IPS-18c (cell line): ENCODE data around the gene KCNH3.

Experiments used
- H3K4me3 ChIP-seq: 2 replicates; pipeline ENCODE4 v1.7.0; 2013; ENCODE audit warnings: low read depth, mild to moderate bottlenecking, low read length, moderate library complexity; ENCODE audit not compliant: insufficient read depth
- H3K9me3 ChIP-seq: one replicate; pipeline ENCODE4 v1.6.1; 2013; ENCODE audit warnings: mild to moderate bottlenecking, low read length, moderate library complexity; ENCODE audit not compliant: control insufficient read depth, insufficient read depth

The KCNH3 gene

DNA sequence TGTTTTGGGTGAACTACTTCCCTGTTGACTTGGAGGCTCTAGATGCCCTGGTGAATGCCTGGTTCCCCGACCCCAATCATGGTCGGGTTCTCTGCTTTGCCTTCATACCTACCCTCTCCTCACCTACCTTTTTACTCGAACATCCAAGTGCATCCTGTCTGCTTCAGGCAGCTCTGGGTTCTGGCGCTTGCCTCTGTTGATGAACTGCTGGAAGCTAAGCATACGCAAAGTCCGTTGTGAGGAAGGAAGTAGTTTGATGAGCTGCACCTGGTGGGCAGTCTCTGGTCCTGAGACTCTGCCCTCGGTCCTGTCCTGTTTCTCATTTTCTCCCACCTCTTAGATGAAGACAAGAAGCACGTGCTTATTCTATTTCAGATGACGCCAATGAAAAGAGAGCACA is 13.6 kb downstream of the KCNH3 start:
- Histone ChIP-seq H3K4me3 (no peak overlapping the region), H3K9me3 (no peaks in the 10 kb centered on the region)

- Histone ChIP-seq H3K4me3 (no peak overlapping the region), H3K9me3 (no peaks in the 10 kb centered on the region)
Observed at GRCh38 chr12:49552899-49553298, 14.1 kb downstream of the KCNH3 start.

DNA sequence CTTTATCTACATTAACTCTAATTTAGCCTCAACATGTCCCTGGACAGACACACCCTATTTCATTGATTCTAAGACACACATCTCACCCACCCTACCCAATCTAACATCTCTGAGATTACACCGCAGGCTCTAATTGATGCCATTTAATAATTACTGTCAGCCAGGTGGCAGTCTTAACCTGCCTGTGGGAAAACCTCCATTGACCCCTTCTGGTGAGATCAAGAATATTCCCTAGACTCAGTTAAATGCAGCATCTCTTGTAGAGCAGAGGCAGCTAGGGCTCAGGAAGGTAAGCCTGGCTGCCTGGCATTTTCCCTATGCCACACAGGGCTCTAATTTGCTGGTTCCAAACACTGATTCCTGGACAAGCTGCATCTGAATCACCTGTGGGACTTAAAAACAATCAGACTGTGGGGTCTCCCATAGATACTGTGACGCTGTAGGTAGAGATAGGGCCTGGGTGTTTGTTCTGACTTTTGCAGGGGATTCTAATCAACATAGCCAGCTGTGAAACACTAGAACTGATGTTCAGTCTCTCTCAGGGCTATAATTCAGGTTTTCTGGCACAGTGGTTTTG is 14.8 kb downstream of the KCNH3 start:
- Histone ChIP-seq H3K4me3 (no peak overlapping the region), H3K9me3 (no peaks in the 10 kb centered on the region)

- no peaks in the 10 kb centered on the region for H3K9me3 ChIP-seq
- H3K4me3 ChIP-seq: no peak overlapping the region
Observed at GRCh38 chr12:49554266-49554665, 15.4 kb downstream of the KCNH3 start.

DNA sequence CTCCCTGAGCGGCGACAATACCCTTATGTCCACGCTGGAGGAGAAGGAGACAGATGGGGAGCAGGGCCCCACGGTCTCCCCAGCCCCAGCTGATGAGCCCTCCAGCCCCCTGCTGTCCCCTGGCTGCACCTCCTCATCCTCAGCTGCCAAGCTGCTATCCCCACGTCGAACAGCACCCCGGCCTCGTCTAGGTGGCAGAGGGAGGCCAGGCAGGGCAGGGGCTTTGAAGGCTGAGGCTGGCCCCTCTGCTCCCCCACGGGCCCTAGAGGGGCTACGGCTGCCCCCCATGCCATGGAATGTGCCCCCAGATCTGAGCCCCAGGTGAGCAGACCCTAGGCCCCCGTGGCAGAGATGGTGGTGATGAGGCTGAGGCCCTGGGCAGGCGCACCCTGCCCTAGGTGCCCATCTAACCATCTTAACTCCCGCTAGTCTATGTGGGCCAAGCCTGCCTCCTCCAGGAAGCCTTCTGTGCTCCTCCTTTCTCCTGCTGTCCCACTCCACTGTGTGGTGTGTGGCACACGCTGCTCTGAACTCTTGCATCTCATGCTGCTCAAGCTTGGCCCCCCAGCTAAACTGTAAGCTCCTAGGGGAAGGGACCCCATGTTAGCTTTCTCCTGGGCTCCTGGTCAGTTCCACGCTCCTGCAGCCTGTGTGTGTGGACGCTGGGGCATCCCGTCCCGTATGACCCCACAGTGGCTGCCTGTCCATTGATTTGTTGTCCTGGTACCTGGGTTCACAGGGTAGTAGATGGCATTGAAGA is 17.0 kb downstream of the KCNH3 start:
- H3K4me3 ChIP-seq: no peak overlapping the region
- H3K9me3 ChIP-seq: no peaks in the 10 kb centered on the region

GRCh38 chr12:49556391-49557186 is 17.8 kb downstream of the KCNH3 start:
- no peaks in the 10 kb centered on the region for H3K9me3 ChIP-seq
- H3K4me3 ChIP-seq: no peak overlapping the region

GRCh38 chr12:49557187-49557916 is 18.5 kb downstream of the KCNH3 start:
- Histone ChIP-seq H3K4me3 (no peak overlapping the region), H3K9me3 (no peaks in the 10 kb centered on the region)

- H3K4me3 ChIP-seq: no peak overlapping the region
- H3K9me3 ChIP-seq: no peaks in the 10 kb centered on the region
Observed at GRCh38 chr12:49557917-49558215, 19.0 kb downstream of the KCNH3 start.

DNA sequence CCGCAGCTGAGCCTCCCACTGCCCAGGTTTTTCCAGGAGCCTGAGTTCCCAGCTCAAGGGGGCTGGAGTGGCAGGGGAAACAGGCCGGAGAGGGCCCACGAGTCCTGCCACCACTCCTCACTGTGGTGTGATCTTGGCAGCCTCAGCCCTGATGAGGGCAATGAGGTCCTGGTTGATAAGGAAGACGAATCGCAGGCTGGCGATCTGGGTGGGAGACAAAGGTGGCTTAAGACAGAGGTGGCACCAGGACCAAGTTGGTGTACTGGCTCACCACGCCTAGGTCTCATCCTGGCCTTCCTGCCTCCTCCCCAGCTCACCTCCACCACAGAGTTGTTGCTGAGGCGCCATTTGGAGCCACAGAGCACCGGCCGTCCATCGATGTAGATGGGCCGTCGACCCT is 19.7 kb downstream of the KCNH3 start:
- H3K4me3 ChIP-seq: no peak overlapping the region
- H3K9me3 ChIP-seq: no peaks in the 10 kb centered on the region

GRCh38 chr12:49559011-49559675 is 20.3 kb downstream of the KCNH3 start:
- H3K4me3 ChIP-seq: no peak overlapping the region
- H3K9me3 ChIP-seq: no peaks in the 10 kb centered on the region

GRCh38 chr12:49560695-49561094 is 21.9 kb downstream of the KCNH3 start:
- Histone ChIP-seq H3K4me3 (no peak overlapping the region), H3K9me3 (no peaks in the 10 kb centered on the region)

GRCh38 chr12:49562233-49562632 is 23.4 kb downstream of the KCNH3 start:
- Histone ChIP-seq H3K9me3 (no peaks in the 10 kb centered on the region), H3K4me3 (no peak overlapping the region)

GRCh38 chr12:49562831-49563230 is 24.0 kb downstream of the KCNH3 start:
- Histone ChIP-seq H3K4me3 (no peak overlapping the region), H3K9me3 (no peaks in the 10 kb centered on the region)

DNA sequence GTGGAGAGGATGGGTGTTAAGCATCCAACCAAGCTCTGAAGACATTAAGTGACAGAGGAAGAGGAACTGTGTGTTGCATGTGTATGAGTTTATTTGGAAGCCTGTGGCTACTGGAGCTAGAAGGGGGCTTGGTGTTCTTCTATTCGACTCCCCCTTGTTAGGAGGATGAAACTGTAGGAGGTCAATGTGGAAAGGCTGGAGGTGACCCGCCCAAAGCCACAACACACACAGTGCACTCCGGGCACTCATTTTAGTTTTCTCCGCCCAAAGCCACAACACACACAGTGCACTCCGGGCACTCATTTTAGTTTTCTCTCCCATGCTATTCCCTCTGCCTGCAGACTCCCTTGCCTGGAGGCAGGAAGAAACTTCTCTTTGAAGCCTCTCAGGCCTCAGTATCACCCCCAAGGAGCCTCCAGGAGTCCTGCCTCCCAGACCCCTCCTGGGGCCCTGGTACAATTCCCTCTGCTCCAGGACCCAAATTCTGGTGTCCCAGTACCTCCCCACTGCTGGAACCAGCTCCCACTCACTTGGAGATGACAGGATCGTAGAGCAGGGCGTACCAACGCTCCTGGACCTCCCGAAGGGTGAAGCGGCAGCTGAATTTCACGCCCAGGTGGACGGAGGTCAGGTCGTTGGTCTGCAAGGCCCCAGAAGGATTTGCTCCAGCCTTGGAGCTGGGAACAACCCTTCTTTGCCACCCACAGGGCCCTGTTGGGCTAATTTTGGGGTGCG is 25.3 kb downstream of the KCNH3 start:
- Histone ChIP-seq H3K9me3 (no peaks in the 10 kb centered on the region), H3K4me3 (no peak overlapping the region)

- no peak overlapping the region for H3K4me3 ChIP-seq
- H3K9me3 ChIP-seq: no peaks in the 10 kb centered on the region
Observed at GRCh38 chr12:49564686-49565405, 26.0 kb downstream of the KCNH3 start.
